Right hindlimb (tissue), 1 donor: ENCODE data around the gene S100A4.
"Not testable (repeated sequence)": the region's sequence is repeated elsewhere in the genome, so short reads cannot be mapped to it uniquely, and the experiment has no call there.

Experiments used
- DNase-seq: peaks from one replicate; pipeline ENCODE4 v3.0.0-alpha.2; 2018

The S100A4 gene

DNA sequence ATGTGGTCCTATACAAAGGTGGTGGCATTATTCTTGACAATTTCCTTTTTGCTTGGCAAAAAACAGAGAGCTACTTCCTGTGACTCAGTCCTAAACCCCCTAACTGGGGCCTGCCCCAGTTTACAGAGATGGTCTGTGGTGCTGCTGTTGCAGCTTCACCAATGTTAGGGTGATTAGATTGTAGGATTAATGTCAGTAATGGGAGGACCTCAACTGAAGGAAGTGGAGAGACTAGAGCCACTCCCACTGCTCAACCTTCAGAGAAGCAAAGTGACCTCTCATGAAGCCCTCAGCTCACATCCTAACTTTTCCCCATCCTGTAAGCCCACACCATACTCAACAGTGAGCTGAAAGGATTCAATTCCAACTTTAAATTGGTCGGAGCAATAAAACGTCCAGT, 13.4 kb downstream of the S100A4 start:
- DNase-seq: no peak

DNA sequence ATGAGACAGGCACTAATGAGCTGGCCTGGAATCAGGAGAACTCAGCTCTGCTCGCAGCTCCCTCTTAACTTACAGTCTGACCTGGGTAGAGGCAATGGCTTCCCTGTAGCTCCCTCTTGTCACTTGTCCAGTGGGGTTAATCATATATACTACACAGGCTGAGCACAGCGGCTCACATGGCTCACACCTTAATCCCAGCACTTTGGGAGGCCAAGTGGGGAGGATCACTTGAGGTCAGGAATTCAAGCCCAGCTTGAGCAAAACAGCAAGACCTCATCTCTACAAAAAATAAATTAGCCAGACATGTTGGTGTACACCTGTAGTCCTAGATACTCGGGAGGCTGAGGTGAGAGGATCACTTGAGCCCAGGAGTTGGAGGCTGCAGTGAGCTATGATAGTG, 14.0 kb downstream of the S100A4 start:
- no peak for DNase-seq

GRCh38 chr1:153527683-153528040, 17.9 kb downstream of the S100A4 start:
- no peak for DNase-seq

DNA sequence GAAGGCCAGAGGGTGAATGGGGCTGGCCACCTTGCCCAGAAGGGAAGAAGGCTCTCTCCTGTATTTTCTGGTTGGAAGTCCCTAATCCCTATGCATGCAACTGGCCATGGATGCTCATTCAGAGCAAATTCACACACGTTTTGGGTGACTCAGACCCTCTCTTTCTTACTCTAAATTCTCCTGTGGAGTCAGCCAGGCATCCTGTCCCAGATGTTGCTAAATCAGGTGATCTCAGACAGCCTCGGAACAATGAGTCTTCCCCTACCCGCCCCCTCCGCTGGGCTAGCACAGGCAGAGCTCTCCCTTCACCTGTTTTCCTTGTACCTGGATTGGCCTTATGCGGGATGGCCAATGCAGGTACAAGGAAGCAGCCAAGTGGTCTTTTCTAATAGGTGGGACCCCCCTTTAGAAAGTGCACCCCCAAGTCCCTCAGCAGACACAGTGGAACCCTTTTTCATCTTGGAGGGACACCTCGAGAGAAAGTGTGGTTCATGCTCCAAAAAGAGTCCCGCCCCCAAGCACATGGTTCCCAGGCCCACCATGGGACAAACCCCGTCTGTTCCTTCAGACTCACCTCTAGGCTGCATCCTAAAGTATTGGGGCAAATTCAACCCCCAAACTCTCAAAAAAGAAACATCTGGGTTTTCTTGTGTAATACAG, 18.5 kb downstream of the S100A4 start:
- no peak for DNase-seq

- no peak for DNase-seq
Observed at GRCh38 chr1:153526132-153526543, 19.5 kb downstream of the S100A4 start.

DNA sequence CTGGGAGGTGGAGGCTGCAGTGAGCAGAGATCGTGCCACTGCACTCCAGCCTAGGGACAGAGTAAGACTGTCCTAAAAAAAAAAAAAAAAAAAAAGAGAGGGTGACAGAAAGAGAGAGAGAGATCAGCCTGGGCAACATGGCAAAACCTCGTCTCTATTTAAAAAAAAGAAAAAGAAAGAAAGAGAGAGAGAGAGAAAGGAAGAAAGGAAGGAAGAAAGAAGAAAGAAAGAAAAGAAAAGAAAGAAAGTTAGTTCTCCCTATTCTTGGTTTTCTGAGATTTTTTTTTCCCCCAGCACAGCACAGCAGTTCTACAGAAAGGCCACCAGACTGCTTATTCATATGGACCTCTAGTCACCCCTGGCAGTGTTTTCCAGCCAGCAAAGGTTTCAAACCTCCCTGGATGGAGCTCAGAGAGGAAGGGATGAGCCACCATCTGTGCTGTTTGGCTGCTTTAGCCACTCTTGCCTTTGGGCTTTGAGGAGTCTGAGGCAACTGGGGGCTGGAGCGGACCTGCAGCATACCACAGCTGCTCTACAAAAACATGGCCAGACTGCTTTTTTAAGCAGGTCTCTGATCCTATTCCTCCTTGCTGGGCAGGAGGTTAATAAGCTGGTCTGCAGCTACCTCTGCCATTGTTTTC, 20.4 kb downstream of the S100A4 start:
- no peak for DNase-seq

DNA sequence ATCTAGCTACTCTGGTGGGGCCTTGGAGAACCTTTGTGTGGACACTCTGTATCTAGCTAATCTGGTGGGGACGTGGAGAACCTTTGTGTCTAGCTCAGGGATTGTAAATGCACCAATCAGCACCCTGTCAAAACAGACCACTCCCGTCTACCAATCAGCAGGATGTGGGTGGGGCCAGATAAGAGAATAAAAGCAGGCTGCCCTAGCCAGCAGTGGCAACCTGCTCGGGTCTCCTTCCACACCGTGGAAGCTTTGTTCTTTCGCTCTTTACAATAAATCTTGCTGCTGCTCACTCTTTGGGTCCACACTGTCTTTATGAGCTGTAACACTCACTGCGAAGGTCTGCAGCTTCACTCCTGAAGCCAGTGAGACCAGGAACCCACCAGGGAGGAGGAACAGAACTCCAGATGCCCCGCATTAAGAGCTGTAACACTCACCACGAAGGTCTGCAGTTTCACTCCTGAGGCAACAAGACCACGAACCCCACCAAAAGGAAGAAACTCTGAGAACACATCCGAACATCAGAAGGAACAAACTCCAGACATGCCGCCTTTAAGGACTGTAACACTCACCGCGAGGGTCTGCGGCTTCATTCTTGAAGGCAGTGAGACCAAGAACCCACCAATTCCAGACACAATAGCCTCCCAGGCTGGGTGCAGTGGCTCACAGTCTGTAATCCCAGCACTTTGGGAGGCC, 23.1 kb downstream of the S100A4 start:
- DNase-seq: not testable (repeated sequence)

DNA sequence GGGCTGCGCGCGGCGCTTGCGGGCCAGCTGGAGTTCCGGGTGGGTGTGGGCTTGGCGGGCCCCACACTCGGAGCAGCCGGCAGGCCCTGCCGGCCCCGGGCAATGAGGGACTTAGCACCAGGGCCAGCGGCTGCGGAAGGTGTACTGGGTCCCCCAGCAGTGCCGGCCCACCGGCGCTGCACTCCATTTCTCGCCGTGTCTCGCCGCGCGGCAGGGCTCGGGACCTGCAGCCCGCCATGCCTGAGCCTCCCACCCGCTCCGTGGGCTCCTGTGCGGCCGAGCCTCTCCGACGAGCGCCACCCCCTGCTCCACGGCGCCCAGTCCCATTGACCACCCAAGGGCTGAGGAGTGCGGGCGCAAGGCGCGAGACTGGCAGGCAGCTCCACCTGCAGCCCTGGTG, 23.8 kb downstream of the S100A4 start:
- DNase-seq: not testable (repeated sequence)

DNA sequence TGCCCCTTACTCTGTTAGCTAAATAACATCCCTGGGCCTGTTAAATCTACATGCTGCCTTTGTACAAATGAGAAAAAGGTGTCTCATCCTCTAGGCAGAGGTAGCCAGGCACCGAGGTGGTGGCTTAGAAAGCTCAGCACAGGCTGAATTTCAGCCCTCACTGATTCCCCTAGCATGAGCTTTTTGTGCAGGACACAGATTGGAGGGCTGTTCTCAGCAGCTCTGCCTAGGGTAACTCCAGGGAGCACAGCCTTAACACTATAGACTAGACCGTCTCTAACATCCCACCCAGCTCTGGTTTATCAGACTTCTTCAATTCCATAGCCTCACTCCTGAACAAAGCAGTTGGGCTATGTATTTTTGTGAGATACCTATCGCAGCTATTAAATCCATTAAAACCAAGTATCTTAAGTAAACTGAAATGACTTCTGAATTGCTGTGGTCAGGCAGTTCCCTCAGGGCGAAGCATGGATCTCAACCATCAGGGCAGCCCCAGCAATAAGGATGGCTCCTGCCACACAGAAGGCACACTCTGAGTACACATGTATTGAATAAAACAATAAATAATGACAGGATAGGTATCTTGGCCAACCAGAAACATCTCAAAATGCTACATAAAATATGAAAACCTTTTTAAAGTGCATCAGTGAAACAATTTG, 24.7 kb downstream of the S100A4 start:
- DNase-seq: no peak

DNA sequence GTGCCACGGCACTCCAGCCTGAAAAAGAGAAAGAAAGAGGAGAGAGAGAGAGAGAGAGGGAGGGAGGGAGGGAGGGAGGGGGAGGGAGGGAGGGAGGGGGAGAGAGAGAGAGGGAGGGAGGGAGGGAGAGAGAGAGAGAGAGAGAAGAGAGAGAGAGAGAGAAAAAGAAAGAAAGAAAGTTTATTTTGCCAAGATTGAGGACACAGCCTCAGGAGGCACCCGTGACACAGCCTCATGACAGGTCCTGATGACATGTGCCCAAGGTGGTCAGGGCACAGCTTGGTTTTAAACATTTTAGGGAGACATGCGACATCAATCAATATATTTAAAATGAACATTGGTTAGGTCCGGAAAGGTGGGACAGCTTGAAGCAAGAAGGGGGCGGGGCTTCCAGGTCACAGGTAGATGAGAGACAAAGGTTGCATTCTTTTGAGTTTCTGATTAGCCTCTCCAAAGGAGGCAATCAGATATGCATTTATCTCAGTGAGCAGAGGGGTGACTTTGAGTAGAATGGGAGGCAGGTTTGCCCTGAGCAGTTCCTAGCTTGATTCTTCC, 25.4 kb downstream of the S100A4 start:
- DNase-seq: not testable (repeated sequence)

- no peak for DNase-seq
Observed at GRCh38 chr1:153519242-153519641, 26.4 kb downstream of the S100A4 start.

- DNase-seq: no peak
Observed at GRCh38 chr1:153515504-153516394, 29.9 kb downstream of the S100A4 start.

DNA sequence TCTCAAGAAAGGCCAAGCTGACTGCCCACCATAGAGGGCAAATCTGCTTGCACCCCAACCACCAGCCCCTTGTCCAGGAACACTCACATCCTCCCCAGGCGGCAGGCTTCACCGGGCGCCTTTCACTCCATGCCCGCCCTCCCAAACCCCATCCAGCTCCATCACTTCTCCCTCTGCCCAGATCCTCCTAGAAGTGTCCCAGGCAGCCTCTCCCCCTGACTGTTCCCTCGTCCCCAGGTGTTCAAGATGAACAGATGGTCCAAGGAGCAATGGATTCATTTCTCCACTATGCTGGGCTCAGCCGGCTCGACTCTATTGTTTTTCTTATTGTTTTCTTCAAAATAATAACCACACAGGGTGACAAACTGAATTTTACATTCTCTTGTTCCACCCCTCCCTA, 31.9 kb downstream of the S100A4 start:
- DNase-seq: no peak

DNA sequence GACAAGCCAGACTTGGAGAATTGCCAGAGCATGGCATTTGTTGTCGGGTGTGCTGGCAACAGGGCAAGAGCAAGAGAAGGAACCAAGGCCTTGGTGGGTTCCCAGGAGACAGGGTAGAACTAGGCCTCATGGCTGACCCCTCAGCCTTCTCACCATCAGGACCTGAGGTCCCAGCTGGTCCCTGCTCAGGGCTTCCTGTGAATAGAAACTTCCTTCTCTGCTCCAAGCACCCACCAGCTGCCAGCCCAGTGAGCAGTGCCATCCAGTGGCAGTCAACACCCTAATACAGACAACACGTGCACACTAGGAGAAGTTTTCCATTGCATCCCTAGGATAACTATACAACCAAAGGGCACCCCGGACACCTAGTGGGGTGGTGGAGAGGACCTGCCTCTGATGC, 32.6 kb downstream of the S100A4 start:
- DNase-seq: no peak

GRCh38 chr1:153510984-153511410, 34.6 kb downstream of the S100A4 start:
- DNase-seq: peak; percentile 88

DNA sequence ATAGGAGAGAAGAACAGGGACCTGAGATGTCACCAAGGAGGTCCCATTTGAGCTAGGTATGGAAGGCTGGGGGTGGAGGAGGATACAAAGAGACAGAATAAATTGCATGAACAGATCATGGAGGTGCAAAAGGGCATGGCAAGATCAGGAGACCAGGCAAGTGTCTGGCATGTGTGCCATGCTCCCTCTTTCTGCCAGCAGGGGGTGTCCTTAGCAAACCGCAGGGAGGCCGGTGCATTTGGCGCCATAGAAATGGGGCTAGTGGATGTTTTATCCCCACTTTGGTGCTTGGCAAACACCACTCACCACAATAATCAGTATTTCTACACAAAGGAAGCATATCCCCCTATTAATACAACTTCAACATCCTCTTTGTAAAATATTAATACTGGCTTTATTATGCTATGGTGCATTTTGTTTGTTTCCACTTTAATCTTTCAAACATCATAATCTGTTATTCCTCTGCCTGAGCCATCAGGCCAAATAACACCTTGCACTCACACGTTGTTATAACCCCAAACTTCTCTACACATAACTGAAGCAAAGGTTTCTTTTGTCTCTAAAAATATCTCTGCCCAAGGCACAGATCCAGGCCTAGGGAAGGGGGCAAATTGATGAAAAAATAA, 35.8 kb downstream of the S100A4 start:
- no peak for DNase-seq

DNA sequence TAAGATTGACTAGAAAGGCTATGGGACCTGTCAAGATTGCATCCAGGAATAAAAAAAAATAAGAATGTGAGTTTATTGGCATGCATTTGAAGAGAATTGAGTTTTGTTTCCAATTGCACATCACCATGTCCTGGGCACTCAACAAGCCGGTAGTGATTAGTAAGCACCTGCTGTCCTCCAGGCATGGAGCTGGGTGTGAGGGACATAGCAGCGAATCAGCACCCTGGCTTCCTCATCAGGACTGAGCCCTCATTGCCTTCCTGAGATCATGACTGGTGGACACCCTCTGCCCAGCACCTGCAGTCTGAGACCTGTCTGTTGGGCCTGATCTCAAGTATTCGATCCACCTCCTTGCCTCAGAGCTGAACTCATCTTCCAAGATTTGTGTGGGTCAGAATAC, 36.6 kb downstream of the S100A4 start:
- no peak for DNase-seq

DNA sequence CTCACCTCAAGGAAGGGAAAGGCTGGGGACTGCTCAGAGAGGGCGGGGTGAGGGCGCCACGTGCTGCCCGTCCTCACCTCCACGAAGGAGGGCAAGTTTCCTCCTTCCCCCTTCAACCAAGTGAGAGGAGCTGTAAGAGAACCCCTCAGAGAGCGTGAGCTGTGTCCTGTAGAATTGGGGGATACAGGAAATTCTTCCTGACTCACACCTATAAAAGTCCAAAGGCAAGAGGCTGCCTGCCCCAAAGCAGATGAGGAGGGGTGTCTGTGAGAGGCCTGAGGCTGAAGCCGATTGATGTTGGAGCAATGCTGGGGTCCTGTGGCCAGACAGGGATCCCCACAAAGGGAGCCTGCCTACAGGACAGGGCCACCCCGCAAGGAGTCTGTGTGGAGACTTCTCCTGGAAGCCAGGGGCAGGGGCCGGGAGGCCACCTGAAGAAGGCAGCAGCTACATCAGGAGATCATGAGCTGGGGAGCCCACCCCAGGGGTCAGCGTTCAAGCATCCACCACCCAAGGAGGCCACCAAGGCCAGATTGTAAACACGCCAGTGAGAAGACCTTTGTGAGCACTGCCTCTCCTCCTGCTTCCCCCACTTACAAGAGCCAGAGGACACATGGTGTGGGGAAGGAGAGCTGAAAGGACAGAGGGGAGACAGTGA, 37.6 kb downstream of the S100A4 start:
- DNase-seq: no peak

DNA sequence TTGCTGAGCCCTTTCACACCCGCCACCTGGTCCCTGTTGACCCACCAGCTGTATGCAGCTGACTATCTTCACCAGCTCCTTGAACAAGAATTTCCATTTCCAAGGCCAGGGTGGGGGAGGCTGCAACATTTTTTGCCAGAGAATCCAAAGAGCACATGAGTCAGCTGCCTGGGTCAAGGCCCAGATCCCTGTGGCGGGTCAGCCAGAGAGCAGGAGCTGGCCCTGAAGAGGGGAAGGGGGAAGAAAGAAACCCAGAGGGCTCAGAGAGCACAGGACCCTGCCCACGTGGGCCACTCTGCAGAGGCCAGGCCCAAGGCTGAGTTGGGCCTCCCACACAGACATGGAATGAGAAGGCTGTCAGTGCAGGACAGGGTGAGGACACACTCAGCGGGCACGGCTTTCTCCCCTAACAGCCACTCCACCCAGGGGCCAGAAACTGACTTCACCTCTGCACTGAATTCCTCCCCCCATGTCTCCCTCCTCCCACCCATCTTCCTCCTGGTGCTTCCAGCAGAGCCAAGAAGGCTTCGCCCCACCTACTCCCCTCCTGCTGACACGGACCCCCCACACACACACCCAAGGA, 38.7 kb downstream of the S100A4 start:
- DNase-seq: peak; percentile 94

DNA sequence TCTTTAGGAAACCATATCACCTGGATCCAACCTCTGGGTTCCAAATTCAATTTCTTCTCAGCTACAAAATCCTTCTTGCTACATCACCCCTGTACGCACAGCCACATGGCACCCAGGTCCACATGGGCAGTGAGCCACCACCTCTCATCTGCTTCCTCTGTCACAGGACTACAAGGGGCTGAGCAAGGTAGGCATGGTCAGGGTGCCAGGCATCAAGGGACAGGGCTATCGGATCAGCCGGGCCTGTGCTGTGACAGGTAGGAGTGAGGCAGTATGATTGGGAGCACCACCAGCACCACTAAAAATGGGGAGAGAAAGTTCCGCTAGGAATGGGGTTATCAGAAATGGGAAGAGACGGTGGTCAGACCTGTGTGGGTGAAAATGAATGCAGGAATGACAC, 39.2 kb downstream of the S100A4 start:
- no peak for DNase-seq

GRCh38 chr1:153505576-153505975, 40.0 kb downstream of the S100A4 start:
- no peak for DNase-seq
